Liver (tissue), 9 donors: ENCODE results near the gene DRC1. TPM values are rescaled to one million over a fixed set of nuclear protein-coding genes. Genes with fewer than 3 reads are reported as not detected.

Source experiments
- DNase-seq: peaks from one replicate; pipeline ENCODE4 v3.0.0-alpha.2; 2017; ENCODE audit warnings: low spot score
- H3K27ac ChIP-seq, 2 donors: one replicate each; pipeline ENCODE4 v1.7.0; 2013; ENCODE audit warnings: inconsistent platforms in 2 of 2, low read length in 2 of 2, control low read depth in 1 of 2, low read depth in 1 of 2, mild to moderate bottlenecking in 1 of 2
- H3K27me3 ChIP-seq, 4 donors: one replicate each; pipeline versions ENCODE4 v1.6.1 to v1.7.0; 2013; ENCODE audit warnings: low read length in 3 of 4, inconsistent platforms in 1 of 4, mild to moderate bottlenecking in 1 of 4, moderate library complexity in 1 of 4; ENCODE audit not compliant: control insufficient read depth in 4 of 4, insufficient read depth in 4 of 4
- H3K36me3 ChIP-seq, 4 donors: one replicate each; pipeline versions ENCODE4 v1.6.1 to v1.7.0; 2013; ENCODE audit warnings: low read length in 3 of 4, mild to moderate bottlenecking in 3 of 4, low read depth in 1 of 4, moderate library complexity in 1 of 4; ENCODE audit not compliant: control insufficient read depth in 4 of 4, insufficient read depth in 3 of 4
- H3K4me1 ChIP-seq, 4 donors: one replicate each; pipeline versions ENCODE4 v1.6.1 to v1.7.0; 2013; ENCODE audit warnings: low read length in 3 of 4, mild to moderate bottlenecking in 3 of 4, moderate library complexity in 1 of 4; ENCODE audit not compliant: control insufficient read depth in 4 of 4, insufficient read depth in 4 of 4
- H3K4me3 ChIP-seq, 3 donors: one replicate each; pipeline versions ENCODE4 v1.6.1 to v1.7.0; 2013; ENCODE audit warnings: low read length in 3 of 3, control low read depth in 1 of 3, low read depth in 1 of 3, mild to moderate bottlenecking in 1 of 3
- H3K9ac ChIP-seq, 2 donors: one replicate each; pipeline ENCODE4 v1.7.0; 2013; ENCODE audit warnings: low read length in 2 of 2, mild to moderate bottlenecking in 2 of 2, moderate library complexity in 2 of 2, control low read depth in 1 of 2, low read depth in 1 of 2
- H3K9me3 ChIP-seq, 4 donors: one replicate each; pipeline versions ENCODE4 v1.6.1 to v1.7.0; 2013; ENCODE audit warnings: low read length in 3 of 4; ENCODE audit not compliant: control insufficient read depth in 4 of 4
- CTCF ChIP-seq: fragments of 150-350 bp; IDR thresholded peaks from 2 replicates; pipeline ENCODE4 v1.5.1; 2017; ENCODE audit warnings: improper control_type of control experiment, low read depth, low read length; ENCODE audit not compliant: missing input control
- EGR1 ChIP-seq, 2 donors: IDR thresholded peaks; 2 replicates each; pipeline ENCODE4 v1.6.1; 2016 to 2018; ENCODE audit warnings: antibody characterized with exemption in 2 of 2, low read depth in 2 of 2
- FOXA1 ChIP-seq: IDR thresholded peaks from 2 replicates; pipeline ENCODE4 v1.6.1; 2016; ENCODE audit warnings: antibody characterized with exemption
- FOXA2 ChIP-seq: IDR thresholded peaks from 2 replicates; pipeline ENCODE4 v1.6.1; 2016; ENCODE audit warnings: antibody characterized with exemption
- GABPA ChIP-seq, 2 donors: IDR thresholded peaks in 1 of 2; conservative IDR thresholded peaks in 1 of 2; 2 replicates each; pipeline ENCODE4 v1.6.1; 2016; ENCODE audit warnings: antibody characterized with exemption in 2 of 2, mild to moderate bottlenecking in 1 of 2, moderate library complexity in 1 of 2
- HNF4A ChIP-seq, 2 donors: conservative IDR thresholded peaks; 2 replicates each; pipeline ENCODE4 v1.6.1; 2016; ENCODE audit warnings: antibody characterized with exemption in 2 of 2, mild to moderate bottlenecking in 2 of 2
- HNF4G ChIP-seq: IDR thresholded peaks from 2 replicates; pipeline ENCODE4 v1.6.1; 2016; ENCODE audit warnings: antibody characterized with exemption
- JUND ChIP-seq, 2 donors: IDR thresholded peaks; 2 replicates each; pipeline ENCODE4 v1.6.1; 2016; ENCODE audit warnings: antibody characterized with exemption in 2 of 2
- MAX ChIP-seq: IDR thresholded peaks from 2 replicates; pipeline ENCODE4 v1.6.1; 2016; ENCODE audit warnings: antibody characterized with exemption
- NR2F2 ChIP-seq: IDR thresholded peaks from 2 replicates; pipeline ENCODE4 v1.6.1; 2016; ENCODE audit warnings: antibody characterized with exemption
- RAD21 ChIP-seq, 2 donors: IDR thresholded peaks; 2 replicates each; pipeline ENCODE4 v1.6.1; 2016; ENCODE audit warnings: antibody characterized with exemption in 2 of 2, mild to moderate bottlenecking in 2 of 2
- REST ChIP-seq: IDR thresholded peaks from 2 replicates; pipeline ENCODE4 v1.6.1; 2016; ENCODE audit warnings: antibody characterized with exemption, mild to moderate bottlenecking
- RXRA ChIP-seq, 2 donors: IDR thresholded peaks; 2 replicates each; pipeline ENCODE4 v1.6.1; 2017 to 2018; ENCODE audit warnings: antibody characterized with exemption in 2 of 2, mild to moderate bottlenecking in 1 of 2
- SP1 ChIP-seq: IDR thresholded peaks from 2 replicates; pipeline ENCODE4 v1.6.1; 2018; ENCODE audit warnings: antibody characterized with exemption, mild to moderate bottlenecking
- YY1 ChIP-seq: IDR thresholded peaks from 2 replicates; pipeline ENCODE4 v1.6.1; 2016; ENCODE audit warnings: antibody characterized with exemption, mild to moderate bottlenecking
- ZBTB33 ChIP-seq: IDR thresholded peaks from 2 replicates; pipeline ENCODE4 v1.6.1; 2016; ENCODE audit warnings: antibody characterized with exemption
- WGBS: extraction: QIAGEN DNeasy Blood & Tissue Kit; methylation state at CpG from one replicate; pipeline ENCODE4 v1.1.7; 2013; 5-methylcytosine and 5-hydroxymethylcytosine counted together
- polyA plus RNA-seq, 2 donors: library from polyadenylated mRNA; stranded (reverse) in 1 of 2; unstranded in 1 of 2; fragments of 200-250 nt in 1 of 2; fragments of >200 nt in 1 of 2; fragmentation: Nextera tagmentation in 1 of 2; extraction: Ambion mirVana in 1 of 2; gene quantifications; one replicate each; pipeline versions ENCODE4 v1.2.1 to v1.2.3, GENCODE V29; 2013 to 2015
- total RNA-seq, 2 donors: library from RNA; depleted of rRNA; stranded (reverse); fragments of >200 nt; gene quantifications; one replicate each; pipeline ENCODE4 v1.2.3, GENCODE V29; 2014
- donor health status: healthy.
- donor health status: healthy.
- donor health status: healthy.
- donor health status: healthy.
- donor health status: healthy.

The DRC1 gene
- total and polyA plus RNA-seq, 4 donors = 0.28 TPM; not detected in 3

GRCh38 chr2:26471289-26471688, 69.6 kb downstream of the DRC1 start:
- H3K27ac ChIP-seq = no peak overlapping the region
- DNase-seq = no peak
- no peaks in the 10 kb centered on the region for H3K36me3 ChIP-seq
- H3K9me3 ChIP-seq = peaks cover 0 to 7% (median 3%) of the 10 kb centered on the region in 4 donors
- no peak overlapping the region for H3K9ac ChIP-seq
- TF ChIP-seq REST (no peak), SP1 (no peak), HNF4G (no peak), FOXA2 (no peak), EGR1 (IDR thresholded peaks at IDR 0.05; ENCODE audit: low read depth in 2 of 2) (no peak), JUND (IDR thresholded peaks at IDR 0.05) (no peak)
- H3K4me1 ChIP-seq = no peaks in the 10 kb centered on the region
- 73% methylated on average over 2 of the region's 2 CpGs for WGBS
- no peak overlapping the region for H3K4me3 ChIP-seq
- H3K27me3 ChIP-seq = no peaks in the 10 kb centered on the region

- H3K9ac ChIP-seq = no peak overlapping the region
- H3K27ac ChIP-seq = no peak overlapping the region
- H3K4me1 ChIP-seq = no peaks in the 10 kb centered on the region
- no peaks in the 10 kb centered on the region for H3K36me3 ChIP-seq
- H3K27me3 ChIP-seq = no peaks in the 10 kb centered on the region
- no peak overlapping the region for H3K4me3 ChIP-seq
- 84% methylated on average over 25 of the region's 25 CpGs for WGBS
- H3K9me3 ChIP-seq = peaks cover 0 to 7% (median 3%) of the 10 kb centered on the region in 4 donors
- TF ChIP-seq FOXA2 = no peak
- no peak for TF ChIP-seq MAX
- TF ChIP-seq HNF4G = no peak
- TF ChIP-seq GABPA (IDR thresholded peaks at IDR 0.05 in 1 of 2, conservative IDR thresholded peaks at IDR 0.05 in 1 of 2) = no peak
- TF ChIP-seq ZBTB33 = no peak
- no peak for TF ChIP-seq NR2F2
- no peak for TF ChIP-seq RXRA (IDR thresholded peaks at IDR 0.05)
- no peak for TF ChIP-seq FOXA1
- no peak for TF ChIP-seq HNF4A (conservative IDR thresholded peaks at IDR 0.05)
- no peak for TF ChIP-seq RAD21 (IDR thresholded peaks at IDR 0.05)
- no peak for TF ChIP-seq SP1
- TF ChIP-seq REST = no peak
- no peak for TF ChIP-seq CTCF
- no peak for TF ChIP-seq YY1
- no peak for DNase-seq
Measured at GRCh38 chr2:26471766-26472706, 70.3 kb downstream of the DRC1 start.
